NK-92 treated with Interleukin-12 subunit alpha and Interleukin-12 subunit beta, amount 100 ng/mL, for 24 hours (cell line): ENCODE measurements around the gene ING2.

Experiments
- DNase-seq: peaks from one replicate; lab custom pipeline; 2025; lab: John Stamatoyannopoulos, UW

Gene ING2

GRCh38 chr4:183499801-183500200 lies 5.1 kb upstream of the ING2 start:
- no peak for DNase-seq

- DNase-seq: no peak
These were observed 1.3 kb upstream of the ING2 start for GRCh38 chr4:183503497-183504063.

- DNase-seq: peak; percentile 95
These were observed 561 bp upstream of the ING2 start for GRCh38 chr4:183504064-183504929.

- DNase-seq: peak; percentile 68
These were observed 942 bp downstream of the ING2 start for GRCh38 chr4:183505611-183506388.

GRCh38 chr4:183506389-183506735 lies 1.5 kb downstream of the ING2 start:
- no peak for DNase-seq

- no peak for DNase-seq
These were observed 3.3 kb downstream of the ING2 start for GRCh38 chr4:183507925-183508696.

GRCh38 chr4:183508697-183509335 lies 4.0 kb downstream of the ING2 start:
- no peak for DNase-seq

GRCh38 chr4:183515411-183515810 lies 10.6 kb downstream of the ING2 start:
- no peak for DNase-seq

GRCh38 chr4:183517194-183517593 lies 12.3 kb downstream of the ING2 start:
- no peak for DNase-seq

GRCh38 chr4:183517781-183518180 lies 12.9 kb downstream of the ING2 start:
- DNase-seq: no peak

- no peak for DNase-seq
These were observed 18.0 kb downstream of the ING2 start for GRCh38 chr4:183522821-183523220.

- no peak for DNase-seq
These were observed 22.5 kb downstream of the ING2 start for GRCh38 chr4:183527326-183527725.

- no peak for DNase-seq
These were observed 28.0 kb downstream of the ING2 start for GRCh38 chr4:183532821-183533220.

GRCh38 chr4:183533698-183534097 lies 28.8 kb downstream of the ING2 start:
- DNase-seq: no peak

- DNase-seq: no peak
These were observed 35.7 kb downstream of the ING2 start for GRCh38 chr4:183540410-183541009.

- DNase-seq: no peak
These were observed 36.3 kb downstream of the ING2 start for GRCh38 chr4:183541010-183541751.

- no peak for DNase-seq
These were observed 36.8 kb downstream of the ING2 start for GRCh38 chr4:183541752-183542040.

GRCh38 chr4:183543435-183543834 lies 38.6 kb downstream of the ING2 start:
- no peak for DNase-seq

GRCh38 chr4:183544109-183544508 lies 39.3 kb downstream of the ING2 start:
- DNase-seq: no peak

- no peak for DNase-seq
These were observed 41.5 kb downstream of the ING2 start for GRCh38 chr4:183546376-183546775.

- no peak for DNase-seq
These were observed 43.4 kb downstream of the ING2 start for GRCh38 chr4:183548306-183548705.
